Gastroesophageal sphincter (tissue), 3 donors: ENCODE results near the gene HOXB6.

Experiments used
- POLR2AphosphoS5 ChIP-seq: sonication (generic); formaldehyde crosslinking; IDR thresholded peaks from one replicate; pipeline ENCODE4 v1.6.1; 2017; ENCODE audit warnings: antibody characterized with exemption
- TF ChIP-seq, protein P1 (sequence below), 4 experiments: fragments of 200-600 bp in 2 of 4; fragments of 450-650 bp in 2 of 4; sonication (generic) in 1 of 4; IDR thresholded peaks; one replicate each; pipeline ENCODE4 v1.5.1; 2017 to 2019; ENCODE audit warnings: antibody characterized with exemption in 4 of 4, mild to moderate bottlenecking in 2 of 4, moderate library complexity in 2 of 4

- no peak for TF ChIP-seq POLR2AphosphoS5
- TF ChIP-seq, protein P1, sequence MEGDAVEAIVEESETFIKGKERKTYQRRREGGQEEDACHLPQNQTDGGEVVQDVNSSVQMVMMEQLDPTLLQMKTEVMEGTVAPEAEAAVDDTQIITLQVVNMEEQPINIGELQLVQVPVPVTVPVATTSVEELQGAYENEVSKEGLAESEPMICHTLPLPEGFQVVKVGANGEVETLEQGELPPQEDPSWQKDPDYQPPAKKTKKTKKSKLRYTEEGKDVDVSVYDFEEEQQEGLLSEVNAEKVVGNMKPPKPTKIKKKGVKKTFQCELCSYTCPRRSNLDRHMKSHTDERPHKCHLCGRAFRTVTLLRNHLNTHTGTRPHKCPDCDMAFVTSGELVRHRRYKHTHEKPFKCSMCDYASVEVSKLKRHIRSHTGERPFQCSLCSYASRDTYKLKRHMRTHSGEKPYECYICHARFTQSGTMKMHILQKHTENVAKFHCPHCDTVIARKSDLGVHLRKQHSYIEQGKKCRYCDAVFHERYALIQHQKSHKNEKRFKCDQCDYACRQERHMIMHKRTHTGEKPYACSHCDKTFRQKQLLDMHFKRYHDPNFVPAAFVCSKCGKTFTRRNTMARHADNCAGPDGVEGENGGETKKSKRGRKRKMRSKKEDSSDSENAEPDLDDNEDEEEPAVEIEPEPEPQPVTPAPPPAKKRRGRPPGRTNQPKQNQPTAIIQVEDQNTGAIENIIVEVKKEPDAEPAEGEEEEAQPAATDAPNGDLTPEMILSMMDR (IDR thresholded peaks at IDR 0.05), result no peak
These were observed 41.9 kb downstream of the HOXB6 start for GRCh38 chr17:48562934-48563333.
